GM18951 (cell line): ENCODE measurements around the gene PITPNC1.

Experiments
- POLR2A ChIP-seq: IDR thresholded peaks from 4 replicates; pipeline ENCODE4 v1.6.1; 2011; ENCODE audit warnings: mild to moderate bottlenecking; ENCODE audit not compliant: insufficient read length, insufficient read depth; ENCODE audit errors: extremely low read depth
- in situ Hi-C: fragments of 300-500 bp; cut with MboI; formaldehyde crosslinking; loops from one replicate; pipeline ENCODE4 v1.12.0; 2022; ENCODE audit warnings: low sequenced_read_pairs, mixed read lengths, inconsistent platforms; ENCODE audit not compliant: unreplicated experiment

The PITPNC1 gene

DNA sequence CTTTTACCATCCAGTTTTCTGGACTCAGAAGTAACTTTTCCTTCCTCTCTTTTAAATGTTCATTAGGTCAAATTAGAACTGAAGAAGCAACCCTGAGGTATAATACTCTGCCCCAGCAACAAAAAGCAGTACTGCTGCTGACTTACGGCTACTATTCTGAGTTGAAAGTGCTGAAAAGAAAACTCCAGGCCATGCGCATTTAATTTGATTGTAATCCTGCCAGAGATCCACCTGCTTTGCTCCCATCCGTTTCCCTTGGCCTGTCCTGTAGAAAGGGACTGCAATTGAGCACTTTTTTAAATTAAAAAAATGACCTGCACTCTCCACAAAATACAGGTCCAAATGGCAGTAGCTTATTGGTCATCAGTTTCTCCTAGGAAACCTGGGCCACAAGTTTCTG is 61.6 kb downstream of the PITPNC1 start:
- in situ Hi-C loops = no loop called here
- no peak for TF ChIP-seq POLR2A

DNA sequence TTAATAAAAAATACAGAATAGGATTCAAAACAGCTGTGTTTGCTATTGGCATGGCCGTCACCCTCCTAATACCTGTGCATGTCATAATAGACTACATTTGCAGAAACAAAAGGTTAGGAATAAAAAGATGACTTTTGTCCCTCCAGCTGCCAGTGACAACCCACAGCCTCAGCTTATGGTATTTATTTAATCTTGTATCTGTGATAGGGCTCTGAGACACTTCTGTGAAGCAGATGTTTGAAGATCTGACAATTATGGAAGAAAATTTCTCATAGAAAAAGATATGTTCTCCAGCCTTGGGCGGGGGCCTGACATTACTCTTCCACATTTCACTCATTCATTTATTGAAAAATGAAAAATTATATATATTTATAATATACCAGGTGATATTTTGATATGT is 62.2 kb downstream of the PITPNC1 start:
- in situ Hi-C loops = no loop called here
- no peak for TF ChIP-seq POLR2A

DNA sequence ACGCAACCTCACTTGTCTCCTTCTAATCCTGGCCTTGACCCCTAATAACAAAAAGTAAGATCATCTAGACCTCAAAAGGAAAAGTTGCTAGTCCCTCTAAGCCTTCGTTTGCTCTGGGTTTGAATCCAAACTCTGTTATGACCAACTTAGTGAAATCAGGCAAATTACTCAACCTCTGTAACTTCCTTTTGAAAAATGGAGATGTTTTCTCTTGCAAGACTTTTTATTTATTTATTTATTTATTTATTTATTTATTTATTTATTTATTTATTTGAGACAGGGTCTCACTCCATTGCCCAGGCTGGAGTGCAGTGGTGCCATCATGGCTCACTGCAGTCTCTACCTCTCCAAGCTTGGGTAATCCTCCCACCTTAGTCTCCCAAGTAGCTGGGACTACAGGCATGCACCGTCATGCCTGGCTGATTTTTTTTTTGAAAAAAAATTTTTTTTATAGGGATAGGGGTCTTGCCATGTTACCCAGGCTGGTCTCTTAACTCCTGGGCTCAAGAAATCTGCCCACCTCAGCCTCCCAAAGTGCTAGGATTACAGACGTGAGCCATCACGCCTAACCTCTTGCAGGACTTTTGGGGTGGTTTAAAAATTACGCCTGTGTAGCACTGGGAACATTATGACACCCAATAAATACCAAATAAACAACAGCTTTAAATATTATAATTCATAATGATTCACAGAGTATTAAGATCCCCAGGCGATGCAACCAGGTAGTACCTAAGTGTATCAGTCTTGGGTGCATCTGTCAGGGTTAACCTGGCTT is 63.4 kb downstream of the PITPNC1 start:
- no peak for TF ChIP-seq POLR2A
- in situ Hi-C loops = no loop called here

DNA sequence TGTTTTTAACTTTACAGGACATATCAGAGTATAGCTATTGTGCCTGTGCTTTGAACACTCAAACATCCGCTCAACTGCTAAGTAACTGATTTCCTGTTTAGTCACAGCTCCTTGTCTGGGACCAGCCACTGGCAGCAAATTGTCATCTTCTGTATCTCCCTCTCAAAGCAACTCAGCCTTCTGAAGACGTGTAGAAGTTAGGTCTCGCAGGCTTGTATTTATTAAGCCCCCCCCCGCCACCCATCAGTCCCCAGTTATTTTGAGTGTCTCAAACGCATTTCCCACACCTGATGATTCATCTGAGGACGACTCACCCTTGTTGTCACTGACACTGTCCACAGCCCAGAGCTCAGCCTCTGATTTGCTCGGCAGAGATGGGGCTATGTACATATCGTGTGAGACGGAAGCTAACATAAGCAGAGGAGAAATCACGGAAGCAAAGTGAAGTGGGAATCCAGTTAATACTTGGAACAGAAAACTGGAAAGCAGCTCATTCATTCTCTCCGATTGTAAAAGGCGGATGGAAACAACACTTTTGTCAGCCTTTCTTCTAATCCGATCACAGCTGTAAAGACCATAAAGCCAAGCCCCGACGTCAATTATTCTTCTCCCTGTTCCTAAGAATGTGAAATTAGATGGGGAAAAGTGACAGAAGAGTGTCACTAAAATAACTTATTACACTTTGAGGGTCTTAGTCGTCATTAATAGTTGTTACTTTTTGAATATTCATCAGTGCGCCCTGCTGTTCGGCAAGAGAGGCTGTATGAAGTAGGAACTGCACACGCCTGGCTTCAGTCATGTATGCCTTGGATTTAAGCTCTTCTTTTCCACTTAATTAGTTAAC is 64.2 kb downstream of the PITPNC1 start:
- in situ Hi-C loops = no loop called here
- TF ChIP-seq POLR2A = no peak

DNA sequence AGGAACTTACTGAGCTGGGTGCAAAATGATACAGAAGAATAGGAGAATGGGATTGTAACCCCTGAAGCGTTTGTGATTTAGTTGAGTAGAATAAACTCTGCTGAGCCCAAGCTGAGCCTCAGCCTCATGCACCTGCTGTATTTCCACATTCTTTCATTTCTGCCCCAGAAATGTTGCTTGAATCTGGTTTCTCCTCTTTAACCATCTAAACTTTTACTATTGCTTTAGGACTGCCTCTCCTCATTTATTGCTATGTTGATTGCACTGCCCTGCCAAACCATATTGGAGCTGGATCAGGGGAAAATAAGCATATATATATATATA is 64.8 kb downstream of the PITPNC1 start:
- no peak for TF ChIP-seq POLR2A

DNA sequence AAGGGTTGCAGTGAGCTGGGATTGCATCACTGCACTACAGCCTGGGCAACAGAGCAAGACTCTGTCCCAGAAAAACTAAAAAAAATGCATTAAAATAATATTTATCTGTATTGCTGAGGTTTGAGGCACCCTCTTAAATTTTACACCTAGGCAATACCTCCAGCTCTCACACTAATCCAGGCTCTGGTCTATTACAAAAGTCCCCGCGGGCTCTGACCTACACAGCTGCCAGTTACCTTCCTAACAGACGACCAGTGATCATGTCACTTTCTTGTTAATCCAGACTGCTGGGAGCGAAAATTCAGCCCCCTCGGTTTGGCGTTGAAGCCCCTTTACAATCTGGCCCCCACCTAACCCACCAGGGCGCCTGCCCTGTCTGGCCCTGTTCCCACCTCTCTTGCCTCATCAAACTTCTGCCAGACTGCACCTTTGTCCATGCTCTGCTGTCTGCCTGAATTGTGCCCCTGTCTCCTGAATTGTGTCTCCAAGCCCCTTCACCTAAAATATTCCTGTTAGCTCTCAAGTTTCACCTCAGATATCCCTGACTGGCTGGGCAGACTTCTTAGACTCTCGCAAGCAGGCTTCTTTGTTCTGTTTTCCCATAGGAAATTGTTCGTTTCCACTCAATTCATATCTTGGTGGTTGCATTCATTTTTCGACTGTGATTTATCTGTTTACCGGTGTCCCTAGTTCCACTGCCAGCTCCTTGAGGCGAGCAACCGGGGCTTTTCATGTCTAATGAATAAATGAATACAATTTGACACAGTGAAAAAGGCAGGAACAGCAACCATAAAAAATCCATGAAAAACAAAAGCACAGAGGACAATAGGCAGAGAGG is 65.9 kb downstream of the PITPNC1 start:
- in situ Hi-C loops = no loop called here
- TF ChIP-seq POLR2A = no peak

More for the DNA sequence above, 64.8 kb downstream of the PITPNC1 start:
- in situ Hi-C loops = no loop called here

DNA sequence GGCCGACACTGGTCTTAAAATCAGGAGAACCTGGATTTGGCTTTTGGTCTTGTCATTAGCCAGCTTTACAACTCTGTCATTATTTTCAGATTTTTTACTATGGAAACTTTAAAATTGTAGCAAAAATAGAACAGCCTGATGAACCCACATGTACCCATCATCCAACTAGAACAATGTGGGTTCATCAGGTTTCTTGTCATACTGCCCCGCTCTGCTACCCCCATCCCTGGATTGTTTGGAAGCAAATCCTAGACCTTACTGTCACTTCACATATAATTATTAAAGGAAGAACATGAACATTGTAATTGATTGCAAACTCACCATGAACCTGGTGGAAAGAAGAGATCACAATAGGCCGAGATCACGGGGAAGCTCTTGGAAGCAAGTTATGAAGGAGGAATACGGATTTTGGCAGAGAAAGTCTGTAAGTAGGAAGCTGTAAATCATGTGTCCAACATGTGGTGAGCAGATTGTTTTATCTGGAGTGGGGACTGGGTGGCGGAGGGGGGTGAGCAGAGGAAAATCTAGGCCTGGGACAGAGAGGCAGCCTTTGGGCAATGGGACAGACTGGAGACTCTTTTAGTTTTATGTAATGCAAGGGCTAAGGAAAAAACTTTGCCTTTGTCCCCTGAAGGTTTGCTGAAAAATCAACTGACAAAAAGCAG is 67.0 kb downstream of the PITPNC1 start:
- no peak for TF ChIP-seq POLR2A
- in situ Hi-C loops = no loop called here

DNA sequence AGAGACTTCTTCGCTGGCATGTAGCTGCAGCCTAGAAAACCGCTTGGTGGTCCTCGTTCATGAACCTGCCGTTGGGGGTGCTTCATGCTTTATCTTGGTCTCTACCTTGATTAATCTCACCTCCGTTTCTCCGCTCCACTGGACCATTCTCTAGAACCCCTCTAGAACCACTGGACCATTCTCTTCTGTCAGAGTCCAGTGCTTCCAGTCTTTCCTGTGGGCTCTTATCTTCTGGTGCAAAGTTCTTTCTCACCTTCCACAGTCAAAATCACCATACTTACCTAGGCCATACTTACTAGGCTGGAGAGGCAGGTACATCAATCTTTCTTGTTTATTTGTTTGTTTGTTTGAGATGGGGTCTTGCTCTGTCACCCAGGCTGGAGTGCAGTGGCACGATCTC is 71.4 kb downstream of the PITPNC1 start:
- in situ Hi-C loops = no loop called here
- no peak for TF ChIP-seq POLR2A

DNA sequence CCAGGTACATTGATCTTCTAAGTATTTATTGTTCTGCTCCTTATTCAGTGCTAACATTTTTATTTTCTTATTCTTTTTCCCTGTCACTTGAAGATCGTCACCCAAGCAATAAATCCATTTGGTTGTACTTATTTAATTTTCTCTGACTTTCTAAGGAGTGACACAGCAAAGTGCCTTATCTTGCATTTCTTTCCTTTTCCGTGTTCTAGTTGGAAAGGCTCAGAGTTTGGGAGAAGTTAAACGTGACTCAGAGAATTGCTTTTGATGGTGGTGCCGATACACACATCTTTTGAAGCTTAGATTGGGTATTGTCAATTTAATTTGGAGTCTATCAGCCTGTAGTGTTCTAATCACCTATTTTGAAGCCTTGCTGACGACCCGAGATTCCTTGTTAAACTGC is 72.0 kb downstream of the PITPNC1 start:
- in situ Hi-C loops = no loop called here
- no peak for TF ChIP-seq POLR2A

DNA sequence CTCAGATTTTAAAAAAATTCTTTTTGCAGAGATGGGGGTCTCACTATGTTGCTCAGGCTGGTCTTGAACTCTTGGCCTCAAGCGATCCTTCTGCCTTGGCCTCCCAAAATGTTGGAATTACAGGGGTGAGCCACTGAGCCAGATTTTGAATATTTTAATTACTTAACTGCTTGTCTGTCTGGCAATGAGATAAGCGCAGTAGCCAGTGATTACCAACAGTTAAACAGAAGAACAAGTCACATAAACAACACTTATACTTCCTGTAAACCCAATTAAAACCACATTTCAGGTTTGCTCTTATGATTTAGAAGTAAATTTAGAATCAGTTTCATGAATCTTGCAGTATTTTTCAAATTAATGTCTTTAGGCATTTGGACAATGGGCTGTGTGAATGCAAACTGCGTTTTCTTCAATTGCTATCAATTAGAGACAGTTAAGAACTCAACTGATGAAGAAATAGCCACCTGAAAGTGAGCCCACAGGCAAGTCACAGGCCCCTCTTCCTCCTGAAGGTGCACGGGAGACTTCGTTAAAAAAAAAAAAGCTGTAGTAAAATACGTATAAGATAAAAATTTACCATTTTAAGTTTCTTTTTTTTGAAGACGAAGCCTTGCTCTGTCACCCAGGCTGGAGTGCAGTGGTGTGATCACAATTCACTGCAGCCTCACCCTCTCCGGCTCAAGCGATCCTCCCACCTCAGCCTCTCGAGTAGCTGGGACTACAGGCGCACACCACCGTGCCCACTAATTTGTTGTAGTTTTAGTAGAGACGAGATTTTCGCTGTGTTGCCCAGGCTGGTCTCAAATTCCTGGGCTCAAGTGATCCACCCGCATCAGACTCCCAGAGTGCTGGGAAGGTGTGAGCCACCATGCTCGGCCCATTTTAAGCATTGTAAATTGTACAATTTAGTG is 73.0 kb downstream of the PITPNC1 start:
- in situ Hi-C loops = no loop called here
- no peak for TF ChIP-seq POLR2A

DNA sequence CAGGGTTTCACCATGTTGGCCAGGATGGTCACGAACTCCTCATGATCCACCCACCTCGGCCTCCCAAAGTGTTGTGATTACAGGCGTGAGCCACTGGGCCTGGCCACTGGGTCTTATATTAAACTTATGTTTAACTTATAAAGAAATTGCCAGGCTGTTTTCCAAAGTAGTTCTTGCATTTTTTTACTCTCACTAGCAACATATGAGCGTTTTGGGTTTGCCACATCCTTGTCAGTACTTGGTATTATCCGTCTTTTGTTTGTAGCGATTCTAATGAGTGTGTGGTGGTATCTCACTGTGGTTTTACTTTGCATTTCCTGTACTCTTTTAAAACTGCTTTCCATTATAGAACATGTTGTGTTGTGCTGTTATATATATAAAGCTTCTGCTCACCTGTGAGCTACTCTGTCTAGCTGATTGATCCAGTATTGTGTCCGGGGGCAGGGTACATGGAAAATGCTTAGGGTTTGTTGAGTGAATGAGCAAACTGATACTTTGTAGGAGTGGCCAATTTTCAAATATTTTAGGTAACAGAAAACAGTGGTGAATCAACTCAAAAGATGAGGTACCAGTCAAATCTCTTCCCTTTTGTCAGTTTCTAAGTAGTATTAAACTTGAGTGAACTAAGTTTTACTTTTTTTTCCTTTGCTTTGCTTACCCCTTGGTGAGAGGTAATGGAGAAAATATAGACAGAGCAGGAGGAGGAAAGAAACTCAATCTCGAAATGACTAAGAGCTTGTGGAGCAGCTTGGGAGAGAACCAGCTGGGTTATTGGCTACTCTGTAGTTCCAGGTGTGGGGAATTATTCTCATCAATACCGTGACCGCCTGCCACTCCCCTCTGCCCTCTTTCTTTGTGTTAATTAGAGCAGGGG is 75.8 kb downstream of the PITPNC1 start:
- in situ Hi-C loops = no loop called here
- TF ChIP-seq POLR2A = no peak
